ENCODE data around the gene LRRC18. TPM values are rescaled to one million over a fixed set of nuclear protein-coding genes. Genes with fewer than 3 reads are reported as not detected.

The LRRC18 gene
- total RNA-seq, 1 experiment from 2014 or later = not detected

GRCh38 chr10:48951707-48952106 is 12.1 kb upstream of the LRRC18 start:
- no peaks in the 10 kb centered on the region for H3K36me3 ChIP-seq (ENCODE audit: control insufficient read depth in 1 of 2, insufficient read depth in 2 of 2, low read length in 2 of 2)
- no peaks in the 10 kb centered on the region for H3K4me1 ChIP-seq (ENCODE audit: control insufficient read depth in 1 of 2, insufficient read depth in 2 of 2, low read length in 2 of 2)
- BruUV-seq (replicated peaks) = no TSS peak
- RAD21 ChIA-PET (ENCODE audit: low non-redundant PET in 1 of 2, low total read pairs in 2 of 2, uncharacterized antibody in 2 of 2, unreplicated experiment in 2 of 2) = no interaction called here
- no peak overlapping the region for H3K4me2 ChIP-seq (ENCODE audit: low read length)
- intact Hi-C loops (cut with micrococcal nuclease) = no loop called here
- CTCF ChIA-PET = no interaction called here
- H3K9ac ChIP-seq (ENCODE audit: low read length) = no peak overlapping the region
- H3K79me2 ChIP-seq (ENCODE audit: insufficient read depth, low read length) = no peaks in the 10 kb centered on the region
- no peak overlapping the region for H3K4me3 ChIP-seq (replicated peaks in 1 of 2; ENCODE audit: low read depth in 1 of 2, low read length in 2 of 2)
- H4K20me1 ChIP-seq (ENCODE audit: insufficient read depth) = no peaks in the 10 kb centered on the region
- no peaks in the 10 kb centered on the region for H3K9me3 ChIP-seq (ENCODE audit: control insufficient read depth in 1 of 2, insufficient read depth in 1 of 2, low read depth in 1 of 2, low read length in 2 of 2)
- no peaks in the 10 kb centered on the region for H3K9me2 ChIP-seq (ENCODE audit: insufficient read depth)
- H2AFZ ChIP-seq (ENCODE audit: low read depth, low read length, poor library complexity, severe bottlenecking) = no peak overlapping the region
- ATAC-seq (no peak), DNase-seq (ENCODE audit: low read depth, low spot score) (no peak)
- H3K27me3 ChIP-seq (ENCODE audit: insufficient read depth, low read length) = peaks cover 27% of the 10 kb centered on the region; the same call in 1 of the 2 replicates
- no peak for TF ChIP-seq SRF (IDR thresholded peaks at IDR 0.05; ENCODE audit: low read depth)
- TF ChIP-seq EZH2phosphoT487 (IDR thresholded peaks at IDR 0.05; ENCODE audit: borderline replicate concordance) = no peak
- TF ChIP-seq, protein P1, sequence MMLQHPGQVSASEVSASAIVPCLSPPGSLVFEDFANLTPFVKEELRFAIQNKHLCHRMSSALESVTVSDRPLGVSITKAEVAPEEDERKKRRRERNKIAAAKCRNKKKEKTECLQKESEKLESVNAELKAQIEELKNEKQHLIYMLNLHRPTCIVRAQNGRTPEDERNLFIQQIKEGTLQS (IDR thresholded peaks at IDR 0.05) = no peak
- no peak for TF ChIP-seq CBX3 (IDR thresholded peaks at IDR 0.05; ENCODE audit: low read depth)
- no peak for TF ChIP-seq SP1 (IDR thresholded peaks at IDR 0.05; ENCODE audit: low read depth)
- no peak overlapping the region for H3K27ac ChIP-seq (ENCODE audit: low read depth, low read length)
- POLR2A ChIA-PET = no interaction called here

DNA sequence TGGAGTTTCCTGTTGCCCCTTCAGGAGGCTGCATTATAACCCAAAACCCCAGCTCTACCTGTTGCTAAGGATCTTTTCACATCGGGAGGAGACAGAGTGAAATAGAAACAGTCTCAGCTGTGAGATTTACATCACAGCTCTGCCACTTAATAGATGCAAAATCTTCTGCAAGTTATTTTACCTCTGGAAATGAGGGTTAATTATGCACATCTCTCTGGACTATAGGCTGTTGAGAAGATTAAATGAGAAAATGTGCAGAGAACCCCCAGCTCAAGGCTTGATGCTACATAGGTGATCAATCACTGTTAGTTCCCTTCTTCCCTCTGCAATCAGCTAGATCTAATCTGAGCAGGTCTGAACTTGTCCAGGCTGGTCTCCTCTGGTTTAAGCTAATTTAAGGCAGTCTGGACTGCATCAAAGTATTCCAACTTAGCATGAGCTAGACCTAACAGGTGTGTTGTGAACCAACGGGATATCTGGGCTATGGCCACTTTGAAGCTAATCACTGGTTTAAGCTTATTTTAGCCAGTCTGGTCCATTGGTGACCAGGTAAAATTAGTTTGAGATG is 8.9 kb upstream of the LRRC18 start:
- intact Hi-C loops (cut with micrococcal nuclease) = no loop called here
- RAD21 ChIA-PET (ENCODE audit: low non-redundant PET in 1 of 2, low total read pairs in 2 of 2, uncharacterized antibody in 2 of 2, unreplicated experiment in 2 of 2) = no interaction called here
- no peak for TF ChIP-seq SRF (IDR thresholded peaks at IDR 0.05; ENCODE audit: low read depth)
- TF ChIP-seq ZFX (IDR thresholded peaks at IDR 0.05) = no peak
- TF ChIP-seq TCF7L2 (IDR thresholded peaks at IDR 0.05; ENCODE audit: borderline replicate concordance, extremely low read depth, insufficient read depth, insufficient read length) = no peak
- no peak for TF ChIP-seq ZBTB33 (IDR thresholded peaks at IDR 0.05; ENCODE audit: extremely low read depth, insufficient replicate concordance, low read length)
- no peak for TF ChIP-seq EZH2 (IDR thresholded peaks at IDR 0.05)
- TF ChIP-seq FOSL1 (IDR thresholded peaks at IDR 0.05; ENCODE audit: low read depth) = no peak
- TF ChIP-seq, protein P2, sequence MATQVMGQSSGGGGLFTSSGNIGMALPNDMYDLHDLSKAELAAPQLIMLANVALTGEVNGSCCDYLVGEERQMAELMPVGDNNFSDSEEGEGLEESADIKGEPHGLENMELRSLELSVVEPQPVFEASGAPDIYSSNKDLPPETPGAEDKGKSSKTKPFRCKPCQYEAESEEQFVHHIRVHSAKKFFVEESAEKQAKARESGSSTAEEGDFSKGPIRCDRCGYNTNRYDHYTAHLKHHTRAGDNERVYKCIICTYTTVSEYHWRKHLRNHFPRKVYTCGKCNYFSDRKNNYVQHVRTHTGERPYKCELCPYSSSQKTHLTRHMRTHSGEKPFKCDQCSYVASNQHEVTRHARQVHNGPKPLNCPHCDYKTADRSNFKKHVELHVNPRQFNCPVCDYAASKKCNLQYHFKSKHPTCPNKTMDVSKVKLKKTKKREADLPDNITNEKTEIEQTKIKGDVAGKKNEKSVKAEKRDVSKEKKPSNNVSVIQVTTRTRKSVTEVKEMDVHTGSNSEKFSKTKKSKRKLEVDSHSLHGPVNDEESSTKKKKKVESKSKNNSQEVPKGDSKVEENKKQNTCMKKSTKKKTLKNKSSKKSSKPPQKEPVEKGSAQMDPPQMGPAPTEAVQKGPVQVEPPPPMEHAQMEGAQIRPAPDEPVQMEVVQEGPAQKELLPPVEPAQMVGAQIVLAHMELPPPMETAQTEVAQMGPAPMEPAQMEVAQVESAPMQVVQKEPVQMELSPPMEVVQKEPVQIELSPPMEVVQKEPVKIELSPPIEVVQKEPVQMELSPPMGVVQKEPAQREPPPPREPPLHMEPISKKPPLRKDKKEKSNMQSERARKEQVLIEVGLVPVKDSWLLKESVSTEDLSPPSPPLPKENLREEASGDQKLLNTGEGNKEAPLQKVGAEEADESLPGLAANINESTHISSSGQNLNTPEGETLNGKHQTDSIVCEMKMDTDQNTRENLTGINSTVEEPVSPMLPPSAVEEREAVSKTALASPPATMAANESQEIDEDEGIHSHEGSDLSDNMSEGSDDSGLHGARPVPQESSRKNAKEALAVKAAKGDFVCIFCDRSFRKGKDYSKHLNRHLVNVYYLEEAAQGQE (IDR thresholded peaks at IDR 0.05; ENCODE audit: low read depth) = no peak
- TF ChIP-seq, protein P3, sequence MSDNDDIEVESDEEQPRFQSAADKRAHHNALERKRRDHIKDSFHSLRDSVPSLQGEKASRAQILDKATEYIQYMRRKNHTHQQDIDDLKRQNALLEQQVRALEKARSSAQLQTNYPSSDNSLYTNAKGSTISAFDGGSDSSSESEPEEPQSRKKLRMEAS (IDR thresholded peaks at IDR 0.05) = no peak
- no peak for TF ChIP-seq POLR2AphosphoS5 (IDR thresholded peaks at IDR 0.05; ENCODE audit: low read depth, low read length)
- no peak for TF ChIP-seq RAD21 (IDR thresholded peaks at IDR 0.05; ENCODE audit: low read depth)
- no peak for TF ChIP-seq POLR2A (IDR thresholded peaks at IDR 0.05; ENCODE audit: borderline replicate concordance, extremely low read depth, insufficient read depth, insufficient read length)
- TF ChIP-seq, protein P1 (IDR thresholded peaks at IDR 0.05) = no peak

More for the DNA sequence above, 8.9 kb upstream of the LRRC18 start:
- ChIA-PET POLR2A (no interaction called here), CTCF (interaction anchor here (1.2 kb wide), 1 partner anchor 459 kb away, joined by 3 read pairs; no protein-coding TSS in a partner anchor)
- H2AFZ ChIP-seq (ENCODE audit: low read depth, low read length, poor library complexity, severe bottlenecking) = no peak overlapping the region
- H3K27me3 ChIP-seq (ENCODE audit: insufficient read depth, low read length) = peaks cover 29% of the 10 kb centered on the region; the same call in 1 of the 2 replicates
- no peaks in the 10 kb centered on the region for H3K4me1 ChIP-seq (ENCODE audit: control insufficient read depth in 1 of 2, insufficient read depth in 2 of 2, low read length in 2 of 2)
- no peaks in the 10 kb centered on the region for H3K36me3 ChIP-seq (ENCODE audit: control insufficient read depth in 1 of 2, insufficient read depth in 2 of 2, low read length in 2 of 2)
- no peaks in the 10 kb centered on the region for H3K9me3 ChIP-seq (ENCODE audit: control insufficient read depth in 1 of 2, insufficient read depth in 1 of 2, low read depth in 1 of 2, low read length in 2 of 2)
- no peak for DNase-seq (ENCODE audit: low read depth, low spot score)
- no peak overlapping the region for H3K9ac ChIP-seq (ENCODE audit: low read length)
- no peaks in the 10 kb centered on the region for H4K20me1 ChIP-seq (ENCODE audit: insufficient read depth)
- no peak overlapping the region for H3K27ac ChIP-seq (ENCODE audit: low read depth, low read length)
- no peak overlapping the region for H3K4me2 ChIP-seq (ENCODE audit: low read length)
- ATAC-seq = no peak
- no TSS peak for BruUV-seq (replicated peaks)
- no peaks in the 10 kb centered on the region for H3K9me2 ChIP-seq (ENCODE audit: insufficient read depth)
- no peak overlapping the region for H3K4me3 ChIP-seq (replicated peaks in 1 of 2; ENCODE audit: low read depth in 1 of 2, low read length in 2 of 2)
- no peaks in the 10 kb centered on the region for H3K79me2 ChIP-seq (ENCODE audit: insufficient read depth, low read length)

Data from HCT116 (cell line).